GM04504 (cell line): Measurements from ENCODE around the gene ABRACL.
"Not testable (repeated sequence)": the region's sequence is repeated elsewhere in the genome, so short reads cannot be mapped to it uniquely, and the experiment has no call there.

Experiments
- DNase-seq: peaks from one replicate; pipeline ENCODE4 v3.0.0-alpha.2; 2012; ENCODE audit warnings: low read depth

ABRACL gene

GRCh38 chr6:139011980-139012379 is 16.6 kb upstream of the ABRACL start:
- no peak for DNase-seq

GRCh38 chr6:139013185-139013800 is 15.3 kb upstream of the ABRACL start:
- no peak for DNase-seq

- DNase-seq: no peak
These were observed 13.6 kb upstream of the ABRACL start for GRCh38 chr6:139014945-139015344.

GRCh38 chr6:139016337-139017213 is 12.0 kb upstream of the ABRACL start:
- no peak for DNase-seq

- DNase-seq: no peak
These were observed 11.3 kb upstream of the ABRACL start for GRCh38 chr6:139017227-139017626.

- no peak for DNase-seq
These were observed 8.8 kb upstream of the ABRACL start for GRCh38 chr6:139019722-139020121.

GRCh38 chr6:139020689-139021088 is 7.9 kb upstream of the ABRACL start:
- no peak for DNase-seq

GRCh38 chr6:139025416-139025815 is 3.1 kb upstream of the ABRACL start:
- not testable (repeated sequence) for DNase-seq

- DNase-seq: no peak
These were observed 844 bp upstream of the ABRACL start for GRCh38 chr6:139027620-139028182.

GRCh38 chr6:139028215-139028657 is 309 bp upstream of the ABRACL start:
- peak; percentile 8 for DNase-seq

- DNase-seq: peak; percentile 10
These were observed 1.1 kb downstream of the ABRACL start for GRCh38 chr6:139029470-139030227.

- DNase-seq: no peak
These were observed 1.9 kb downstream of the ABRACL start for GRCh38 chr6:139030228-139030963.

GRCh38 chr6:139037490-139037889 is 8.9 kb downstream of the ABRACL start:
- peak; percentile 18 for DNase-seq

GRCh38 chr6:139044250-139044649 is 15.7 kb downstream of the ABRACL start:
- no peak for DNase-seq

GRCh38 chr6:139047677-139048076 is 19.1 kb downstream of the ABRACL start:
- DNase-seq: no peak

- not testable (repeated sequence) for DNase-seq
These were observed 20.4 kb downstream of the ABRACL start for GRCh38 chr6:139048912-139049311.

GRCh38 chr6:139050131-139050769 is 21.7 kb downstream of the ABRACL start:
- DNase-seq: not testable (repeated sequence)

GRCh38 chr6:139050770-139051313 is 22.3 kb downstream of the ABRACL start:
- no peak for DNase-seq

- DNase-seq: no peak
These were observed 23.0 kb downstream of the ABRACL start for GRCh38 chr6:139051396-139052060.

- DNase-seq: no peak
These were observed 24.8 kb downstream of the ABRACL start for GRCh38 chr6:139053382-139053781.
